Fibroblast of upper back skin (primary cell): Measurements from ENCODE around the gene TRIML2.
"Not testable (repeated sequence)": the region's sequence is repeated elsewhere in the genome, so short reads cannot be mapped to it uniquely, and the experiment has no call there.

Experiments used
- DNase-seq: peaks from one replicate; pipeline ENCODE4 v3.0.0-alpha.2; 2013

The TRIML2 gene

DNA sequence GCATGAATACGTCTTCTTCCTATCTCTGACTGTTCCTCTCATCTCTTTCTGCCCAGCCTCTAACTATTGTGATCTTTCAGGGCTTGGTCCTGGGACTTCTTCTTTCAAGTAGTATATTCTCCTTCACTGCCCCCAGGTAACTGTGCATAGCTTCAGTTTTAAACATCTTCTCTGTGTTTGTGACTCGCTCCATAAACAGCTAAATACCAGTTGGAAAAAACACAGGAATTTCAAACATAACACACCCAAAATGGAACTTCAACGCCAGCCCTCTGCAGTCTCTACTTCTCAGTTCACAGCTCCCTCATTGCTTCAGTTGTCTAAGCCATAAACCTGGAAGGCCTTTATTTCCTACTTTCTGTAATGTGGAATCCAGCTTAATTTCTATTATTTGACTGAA is 16.6 kb downstream of the TRIML2 start:
- DNase-seq: peak; percentile 31

DNA sequence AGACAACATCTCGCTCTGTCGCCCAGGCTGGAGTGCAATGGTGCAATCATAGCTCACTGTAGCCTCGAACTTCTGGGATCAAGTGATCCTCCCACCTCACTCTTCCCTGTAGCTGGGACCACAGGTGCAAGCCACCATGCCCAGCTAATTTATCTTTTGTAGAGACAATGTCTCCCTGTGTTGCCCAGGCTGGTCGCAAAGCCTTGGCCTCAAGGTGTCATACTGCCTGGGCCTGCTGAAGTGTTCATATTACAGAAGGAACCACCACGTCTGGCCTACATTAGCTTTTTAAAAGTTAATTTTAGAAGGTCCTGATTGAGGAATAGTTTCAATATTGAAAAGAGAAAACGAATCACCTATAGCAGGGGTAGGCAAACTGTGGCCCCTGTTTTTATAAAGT is 22.5 kb downstream of the TRIML2 start:
- DNase-seq: no peak

DNA sequence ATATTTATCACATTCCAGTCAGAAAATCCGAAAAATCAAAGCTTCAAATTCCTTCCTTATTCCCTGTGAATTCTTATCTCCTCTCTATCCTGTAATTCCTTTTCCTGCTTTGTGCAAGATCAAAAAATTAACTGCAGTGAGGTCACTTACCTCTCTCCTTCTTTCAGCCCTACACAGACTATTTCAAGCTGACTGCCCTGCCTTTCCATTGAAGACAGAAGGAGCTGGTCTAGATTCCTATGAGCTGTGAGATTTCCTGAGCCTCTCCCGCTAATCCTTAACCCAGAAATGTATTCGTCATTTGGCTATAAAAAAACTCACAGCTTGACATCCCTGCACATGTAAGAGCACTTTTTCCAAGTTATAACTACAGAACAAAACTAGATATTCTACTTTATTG is 26.6 kb downstream of the TRIML2 start:
- no peak for DNase-seq

- no peak for DNase-seq
These were observed 31.3 kb downstream of the TRIML2 start for GRCh38 chr4:188078116-188078515.

- no peak for DNase-seq
These were observed 33.2 kb downstream of the TRIML2 start for GRCh38 chr4:188076169-188076568.

DNA sequence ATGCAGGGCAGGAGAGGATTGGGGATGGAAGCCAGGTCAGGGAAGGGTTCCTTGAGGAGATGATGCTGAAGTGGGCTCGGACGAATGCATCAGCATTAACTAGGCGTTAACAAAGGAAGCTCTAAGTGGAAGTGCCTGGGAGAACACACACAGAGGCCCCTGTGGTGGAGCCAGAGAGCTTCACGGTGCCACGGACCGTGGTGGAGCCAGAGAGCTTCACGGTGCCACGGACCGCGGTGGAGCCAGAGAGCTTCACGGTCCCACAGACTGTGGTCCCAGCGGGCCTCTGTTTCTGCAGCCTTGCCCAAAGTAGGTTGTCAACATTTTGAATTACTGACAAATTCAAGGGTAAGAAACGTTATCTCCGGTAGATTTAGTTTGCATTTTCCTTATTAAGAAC is 48.3 kb downstream of the TRIML2 start:
- DNase-seq: no peak

DNA sequence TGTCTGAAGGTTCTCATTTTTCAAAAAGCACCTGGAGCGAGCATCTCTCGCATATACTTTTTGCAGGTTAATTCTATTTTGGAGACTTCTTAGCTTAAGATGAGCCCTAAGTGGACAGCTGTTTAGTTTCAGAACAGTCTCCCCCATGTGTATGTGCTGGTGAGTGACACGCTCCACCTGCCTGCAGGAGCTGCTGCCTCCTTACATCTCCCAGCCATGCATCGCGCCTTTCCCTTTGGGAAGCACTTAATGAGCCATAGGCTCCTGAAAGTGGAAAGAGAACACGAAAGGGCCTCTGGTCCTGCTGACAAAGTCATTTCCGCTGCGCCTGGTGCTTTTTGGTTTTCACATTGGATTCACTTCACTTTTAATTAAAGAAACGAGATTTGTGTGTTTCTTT is 56.1 kb downstream of the TRIML2 start:
- no peak for DNase-seq

DNA sequence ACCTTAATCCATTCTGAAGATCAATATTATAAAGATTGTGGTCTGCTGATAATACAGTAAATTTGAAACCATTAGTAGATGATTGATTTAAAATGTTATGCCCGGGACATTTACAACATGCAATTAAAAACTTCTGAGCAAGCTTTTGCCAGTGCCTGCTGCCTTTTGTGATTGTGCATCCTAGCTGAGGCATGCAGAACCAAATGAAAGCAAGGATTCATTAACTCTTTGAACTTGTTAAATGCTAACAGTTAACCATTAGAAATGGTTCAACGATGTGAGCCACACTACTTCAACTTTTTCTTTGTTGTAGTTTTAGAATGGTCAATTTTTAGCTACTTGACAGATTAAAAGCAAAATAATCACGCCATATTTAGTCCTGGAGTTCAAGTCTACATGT is 62.7 kb downstream of the TRIML2 start:
- DNase-seq: no peak

DNA sequence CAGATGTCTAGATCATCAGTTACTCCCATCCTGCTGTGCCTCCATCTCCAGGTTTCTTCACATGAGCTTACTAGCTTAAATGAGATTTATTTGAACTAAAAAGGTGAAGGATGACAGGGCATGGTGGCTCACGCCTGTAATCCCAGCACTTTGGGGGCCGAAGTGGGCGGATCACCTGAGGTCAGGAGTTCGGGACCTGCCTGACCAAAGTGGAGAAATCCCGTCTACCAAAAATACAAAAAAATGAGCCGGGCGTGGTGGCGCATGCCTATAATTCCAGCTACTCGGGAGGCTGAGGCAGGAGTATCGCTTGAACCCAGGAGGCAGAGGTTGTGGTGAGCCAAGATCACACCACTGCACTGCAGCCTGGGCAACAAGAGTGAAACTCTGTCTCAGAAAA is 63.9 kb downstream of the TRIML2 start:
- not testable (repeated sequence) for DNase-seq

DNA sequence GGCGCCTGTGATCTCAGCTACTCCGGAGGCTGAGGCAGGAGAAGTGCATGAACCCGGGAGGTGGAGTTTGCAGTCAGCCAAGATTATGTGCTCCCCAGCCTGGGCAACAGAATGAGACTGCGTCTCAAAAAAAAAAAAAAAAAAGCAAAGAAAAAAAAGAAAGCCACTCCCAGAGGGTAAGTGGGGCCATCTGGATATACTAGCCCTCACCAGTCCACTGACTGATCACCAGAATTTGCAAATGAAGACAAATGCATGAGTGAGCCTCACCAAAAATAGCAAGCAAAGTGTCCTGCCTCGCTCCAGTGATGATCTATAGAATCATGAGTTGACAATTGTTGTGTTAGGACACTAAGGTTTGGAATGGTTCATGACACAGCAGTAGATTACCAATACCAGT is 66.2 kb downstream of the TRIML2 start:
- DNase-seq: no peak

DNA sequence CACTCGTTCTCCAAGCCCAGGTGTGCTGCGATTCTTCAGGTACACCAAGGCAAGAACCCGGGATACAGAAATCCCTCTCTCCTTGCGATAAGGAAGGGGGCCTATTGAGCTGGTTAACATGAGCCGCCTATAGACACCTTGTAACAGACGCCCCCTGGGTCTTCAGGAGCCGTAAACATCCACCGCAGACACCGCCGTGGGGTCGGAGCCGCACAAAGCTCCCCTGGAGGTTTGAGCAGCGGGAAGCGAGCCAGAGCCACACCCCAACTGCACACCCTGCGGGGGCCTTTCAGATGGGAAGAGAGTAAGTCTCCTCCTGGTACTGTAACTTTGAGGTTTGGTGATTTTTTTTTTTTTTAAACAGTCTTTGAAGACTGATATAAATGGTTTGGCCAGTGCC is 67.2 kb downstream of the TRIML2 start:
- DNase-seq: no peak

DNA sequence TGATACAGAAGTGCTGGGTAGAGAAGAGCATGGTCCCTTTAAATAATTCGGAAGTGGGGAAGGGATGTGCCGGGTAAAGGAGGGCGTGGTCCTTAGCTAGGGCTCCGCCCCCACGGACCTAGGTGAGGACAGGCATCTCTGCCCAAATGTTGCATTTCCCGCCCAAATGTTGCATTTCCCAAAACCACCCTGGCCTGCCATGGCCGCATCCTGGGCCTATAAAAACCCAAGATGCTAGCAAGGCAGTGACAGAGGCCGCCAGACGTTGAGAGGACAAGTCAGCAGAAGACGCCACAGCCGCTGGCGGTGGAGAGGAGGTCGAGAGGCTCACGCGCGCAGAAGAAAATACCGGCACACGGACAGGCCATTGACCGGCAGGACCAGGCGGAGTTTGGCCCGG is 67.7 kb downstream of the TRIML2 start:
- DNase-seq: no peak
